Islet of Langerhans (tissue), 1 donor: Measurements from ENCODE around the gene SMIM35.
"Not testable (repeated sequence)": the region's sequence is repeated elsewhere in the genome, so short reads cannot be mapped to it uniquely, and the experiment has no call there.

Source experiments
- FAIRE-seq: peaks from one replicate; lab custom pipeline; 2011; peaks lifted over from hg19 to GRCh38; lab: Jason Lieb, UNC

SMIM35 gene

GRCh38 chr11:118080296-118080695, 6.5 kb downstream of the SMIM35 start:
- FAIRE-seq, result no peak

DNA sequence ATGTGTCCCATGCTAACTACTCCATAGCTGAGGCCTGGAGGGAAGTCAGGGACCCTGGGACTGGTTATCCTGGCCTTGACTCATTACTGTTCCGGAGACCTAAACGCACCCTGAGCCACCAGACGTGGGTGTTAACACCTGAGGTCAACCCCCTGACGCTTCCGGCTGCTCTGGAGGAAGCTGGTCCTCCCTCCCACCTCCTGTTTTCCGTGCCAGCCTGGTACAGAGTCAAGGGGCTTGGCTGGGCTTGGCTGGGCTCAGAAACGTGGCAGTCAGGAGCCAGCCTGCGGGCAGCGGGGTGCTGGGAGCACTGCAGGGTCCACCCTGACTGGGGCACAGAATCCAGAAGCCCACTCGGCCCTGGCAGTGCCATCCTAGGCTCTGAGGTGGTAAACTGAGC, 7.3 kb downstream of the SMIM35 start:
- FAIRE-seq, result no peak

- FAIRE-seq, result no peak
Observed at GRCh38 chr11:118078911-118079411, 7.8 kb downstream of the SMIM35 start.

GRCh38 chr11:118076754-118077281, 9.9 kb downstream of the SMIM35 start, which contains the start of gene TMPRSS4:
TSS of gene TMPRSS4 (plus strand) at chr11:118077078. CDS start at chr11:118077303, 225 bp downstream.
- FAIRE-seq, result no peak

- FAIRE-seq, result no peak
Observed at GRCh38 chr11:118074785-118075184, 12.0 kb downstream of the SMIM35 start.

DNA sequence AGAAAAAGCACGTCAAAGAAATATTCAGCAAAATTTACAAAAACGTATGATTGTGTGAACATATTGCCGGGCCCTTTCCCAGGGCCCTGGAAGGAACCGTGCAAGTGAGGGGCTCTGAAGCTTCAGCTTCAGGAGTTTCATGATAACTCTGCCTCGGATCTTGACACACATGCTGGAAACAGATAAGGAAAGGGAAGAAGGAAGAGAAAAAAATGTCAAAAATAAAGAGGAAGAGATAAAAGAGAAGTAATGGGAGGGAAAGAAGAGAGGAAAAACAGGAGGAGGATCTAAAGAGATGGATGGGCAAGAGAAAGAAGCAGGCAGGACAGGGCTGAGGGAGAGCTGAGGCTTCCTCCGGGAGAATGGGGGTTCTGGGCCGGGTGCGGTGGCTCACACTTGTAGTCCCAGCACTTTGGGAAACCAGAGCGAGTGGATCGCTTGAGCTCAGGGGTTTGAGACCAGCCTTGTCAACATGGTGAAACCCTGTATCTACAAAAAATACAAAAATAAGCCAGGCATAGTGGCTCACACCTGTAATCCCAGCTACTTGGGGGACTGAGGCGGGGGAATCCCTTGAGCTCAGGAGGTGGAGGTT, 12.6 kb downstream of the SMIM35 start:
- no peak for FAIRE-seq

DNA sequence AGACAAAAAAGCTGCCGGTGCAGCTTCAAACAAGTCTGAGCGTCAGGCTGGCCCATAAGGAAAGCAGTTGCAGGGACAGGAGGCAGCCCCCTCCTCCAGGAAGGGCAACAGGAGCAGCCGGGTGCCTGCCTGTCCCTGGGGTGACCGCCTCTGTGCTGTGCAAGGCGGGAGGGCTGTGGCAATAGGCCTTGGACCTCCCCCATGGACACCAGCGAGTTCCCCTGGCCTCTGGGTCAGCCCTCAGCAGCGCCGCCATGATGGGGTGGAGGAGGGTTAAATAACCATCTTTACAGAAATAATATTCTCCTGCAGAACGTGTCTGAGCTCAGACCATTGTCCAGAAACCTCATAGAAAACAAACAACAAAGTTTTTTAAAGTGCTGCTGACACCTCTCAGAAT, 13.2 kb downstream of the SMIM35 start:
- FAIRE-seq, result no peak

- FAIRE-seq, result no peak
Observed at GRCh38 chr11:118071416-118072030, 15.2 kb downstream of the SMIM35 start.

DNA sequence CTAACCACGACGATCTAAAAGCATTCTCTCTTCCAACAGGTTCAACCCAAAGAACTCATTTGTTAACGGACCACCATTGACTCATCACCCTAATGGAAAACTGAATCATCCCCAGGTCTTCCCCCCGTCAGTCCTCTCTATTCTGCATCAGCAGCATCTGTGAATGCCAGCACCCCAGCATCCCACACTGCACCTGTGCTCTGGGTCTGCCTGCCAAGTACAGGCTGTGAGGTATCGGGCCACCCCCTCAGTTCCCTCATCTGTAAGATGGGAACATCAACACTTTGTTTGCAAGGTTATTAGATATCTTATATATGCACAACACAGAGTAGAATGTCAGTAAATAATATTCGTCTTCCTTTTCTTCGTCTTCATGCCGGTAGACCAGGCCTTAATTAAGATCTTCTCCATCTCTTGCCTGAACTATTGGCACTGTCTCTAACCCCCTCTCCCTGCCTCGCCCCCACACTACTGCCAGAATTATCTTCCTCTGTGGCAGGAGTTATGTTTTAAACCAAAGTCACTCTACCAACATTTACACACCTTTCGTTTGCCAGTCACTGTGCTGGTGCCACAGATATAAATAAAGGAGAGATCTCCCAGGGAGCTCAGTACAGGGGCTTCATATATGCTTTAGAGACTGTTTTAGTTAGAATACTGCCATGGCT, 17.7 kb downstream of the SMIM35 start:
- no peak for FAIRE-seq

- FAIRE-seq, result no peak
Observed at GRCh38 chr11:118068206-118068944, 18.4 kb downstream of the SMIM35 start.

GRCh38 chr11:118067006-118067405, 19.8 kb downstream of the SMIM35 start:
- no peak for FAIRE-seq

- FAIRE-seq, result no peak
Observed at GRCh38 chr11:118065384-118065783, 21.4 kb downstream of the SMIM35 start.

DNA sequence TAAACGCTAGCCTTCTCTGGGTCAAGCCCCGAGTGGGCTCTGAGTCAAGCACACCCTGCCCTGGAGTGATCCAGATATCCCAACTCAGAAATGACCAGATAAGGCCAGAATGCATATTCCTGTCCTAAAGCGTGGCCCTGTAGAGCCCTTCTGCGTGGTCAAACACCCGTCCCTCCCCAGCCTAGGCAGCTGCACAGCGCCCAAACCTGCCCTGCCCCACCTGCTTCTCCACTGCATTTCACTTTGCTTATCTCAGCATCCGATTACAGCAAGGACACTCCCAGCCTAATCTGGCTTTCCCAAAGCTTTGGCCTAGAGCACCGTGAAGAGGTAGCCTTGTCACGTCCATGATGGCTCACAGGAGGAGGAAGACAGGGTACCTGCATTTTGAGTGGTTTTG, 21.8 kb downstream of the SMIM35 start:
- no peak for FAIRE-seq

DNA sequence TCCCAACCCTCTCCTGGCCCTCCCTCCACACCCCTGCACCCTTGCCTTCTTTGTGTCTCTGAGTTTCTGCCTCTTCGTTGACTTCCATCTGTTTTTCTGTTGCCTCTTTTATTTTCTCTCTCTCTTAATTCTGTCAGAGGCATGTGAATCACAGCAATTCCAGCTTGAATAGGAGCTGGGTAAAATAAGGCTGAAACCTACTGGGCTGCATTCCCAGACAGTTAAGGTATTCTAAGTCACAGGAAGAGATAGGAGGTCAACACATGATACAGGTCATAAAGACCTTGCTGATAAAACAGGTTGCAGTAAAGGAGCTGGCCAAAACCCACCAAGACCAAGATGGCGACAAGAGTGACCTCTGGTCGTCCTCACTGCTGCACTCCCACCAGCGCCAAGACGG, 24.1 kb downstream of the SMIM35 start:
- not testable (repeated sequence) for FAIRE-seq

DNA sequence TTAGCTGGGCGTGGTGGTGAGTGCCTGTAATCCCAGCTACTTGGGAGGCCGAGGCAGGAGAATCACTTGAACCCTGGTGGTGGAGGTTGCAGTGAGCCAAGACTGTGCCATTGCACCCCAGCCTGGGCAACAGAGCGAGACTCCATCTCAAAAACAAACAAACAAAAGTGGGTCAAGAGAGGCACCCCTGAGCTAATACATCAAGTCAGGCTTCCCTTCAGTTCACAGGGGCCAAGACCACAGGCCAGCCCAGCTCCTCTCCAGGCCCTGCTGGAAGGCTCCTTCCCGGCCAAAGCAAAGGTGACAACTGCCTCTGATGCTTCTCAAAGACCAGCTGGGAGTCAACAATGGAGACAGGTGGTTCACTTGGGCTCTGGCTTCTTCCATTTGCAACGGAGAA, 24.6 kb downstream of the SMIM35 start:
- not testable (repeated sequence) for FAIRE-seq

- no peak for FAIRE-seq
Observed at GRCh38 chr11:118061586-118062125, 25.1 kb downstream of the SMIM35 start.

GRCh38 chr11:118060869-118061268, 25.9 kb downstream of the SMIM35 start:
- no peak for FAIRE-seq

GRCh38 chr11:118060081-118060661, 26.6 kb downstream of the SMIM35 start:
- FAIRE-seq, result no peak

GRCh38 chr11:118059246-118059940, 27.4 kb downstream of the SMIM35 start:
- FAIRE-seq, result no peak

- no peak for FAIRE-seq
Observed at GRCh38 chr11:118058311-118059245, 28.2 kb downstream of the SMIM35 start.
